GM06990 (cell line): Measurements from ENCODE around the gene CAMTA1.
"Not testable (repeated sequence)": the region's sequence is repeated elsewhere in the genome, so short reads cannot be mapped to it uniquely, and the experiment has no call there.

Experiments
- DNase-seq: peaks from one replicate; pipeline ENCODE4 v3.0.0-alpha.2; 2011; ENCODE audit not compliant: insufficient read length; ENCODE audit errors: extremely low read depth
- H3K27me3 ChIP-seq: replicated peaks from 2 replicates; pipeline ENCODE4 v1.6.0; 2011; ENCODE audit warnings: low read length; ENCODE audit not compliant: control insufficient read depth, insufficient read depth
- H3K36me3 ChIP-seq: 2 replicates; pipeline ENCODE4 v1.5.1; 2011; ENCODE audit warnings: low read length; ENCODE audit not compliant: control insufficient read depth, insufficient read depth
- H3K4me3 ChIP-seq: replicated peaks from 2 replicates; pipeline ENCODE4 v1.5.1; 2011; ENCODE audit warnings: low read depth, mild to moderate bottlenecking, control low read depth, low read length
- CTCF ChIP-seq: IDR thresholded peaks from 2 replicates; pipeline ENCODE4 v1.5.1; 2011; ENCODE audit warnings: low read length, control low read depth, mild to moderate bottlenecking, inconsistent platforms; ENCODE audit not compliant: insufficient read depth, poor library complexity, severe bottlenecking

The CAMTA1 gene, protein sequence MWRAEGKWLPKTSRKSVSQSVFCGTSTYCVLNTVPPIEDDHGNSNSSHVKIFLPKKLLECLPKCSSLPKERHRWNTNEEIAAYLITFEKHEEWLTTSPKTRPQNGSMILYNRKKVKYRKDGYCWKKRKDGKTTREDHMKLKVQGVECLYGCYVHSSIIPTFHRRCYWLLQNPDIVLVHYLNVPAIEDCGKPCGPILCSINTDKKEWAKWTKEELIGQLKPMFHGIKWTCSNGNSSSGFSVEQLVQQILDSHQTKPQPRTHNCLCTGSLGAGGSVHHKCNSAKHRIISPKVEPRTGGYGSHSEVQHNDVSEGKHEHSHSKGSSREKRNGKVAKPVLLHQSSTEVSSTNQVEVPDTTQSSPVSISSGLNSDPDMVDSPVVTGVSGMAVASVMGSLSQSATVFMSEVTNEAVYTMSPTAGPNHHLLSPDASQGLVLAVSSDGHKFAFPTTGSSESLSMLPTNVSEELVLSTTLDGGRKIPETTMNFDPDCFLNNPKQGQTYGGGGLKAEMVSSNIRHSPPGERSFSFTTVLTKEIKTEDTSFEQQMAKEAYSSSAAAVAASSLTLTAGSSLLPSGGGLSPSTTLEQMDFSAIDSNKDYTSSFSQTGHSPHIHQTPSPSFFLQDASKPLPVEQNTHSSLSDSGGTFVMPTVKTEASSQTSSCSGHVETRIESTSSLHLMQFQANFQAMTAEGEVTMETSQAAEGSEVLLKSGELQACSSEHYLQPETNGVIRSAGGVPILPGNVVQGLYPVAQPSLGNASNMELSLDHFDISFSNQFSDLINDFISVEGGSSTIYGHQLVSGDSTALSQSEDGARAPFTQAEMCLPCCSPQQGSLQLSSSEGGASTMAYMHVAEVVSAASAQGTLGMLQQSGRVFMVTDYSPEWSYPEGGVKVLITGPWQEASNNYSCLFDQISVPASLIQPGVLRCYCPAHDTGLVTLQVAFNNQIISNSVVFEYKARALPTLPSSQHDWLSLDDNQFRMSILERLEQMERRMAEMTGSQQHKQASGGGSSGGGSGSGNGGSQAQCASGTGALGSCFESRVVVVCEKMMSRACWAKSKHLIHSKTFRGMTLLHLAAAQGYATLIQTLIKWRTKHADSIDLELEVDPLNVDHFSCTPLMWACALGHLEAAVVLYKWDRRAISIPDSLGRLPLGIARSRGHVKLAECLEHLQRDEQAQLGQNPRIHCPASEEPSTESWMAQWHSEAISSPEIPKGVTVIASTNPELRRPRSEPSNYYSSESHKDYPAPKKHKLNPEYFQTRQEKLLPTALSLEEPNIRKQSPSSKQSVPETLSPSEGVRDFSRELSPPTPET (N-terminal part only)

GRCh38 chr1:6785318-6785727, at the start of gene CAMTA1:
CAMTA1 (plus strand) TSS chr1:6785454; CDS start chr1:6785531, 77 bp downstream.
- DNase-seq = no peak
- TF ChIP-seq CTCF = no peak

DNA sequence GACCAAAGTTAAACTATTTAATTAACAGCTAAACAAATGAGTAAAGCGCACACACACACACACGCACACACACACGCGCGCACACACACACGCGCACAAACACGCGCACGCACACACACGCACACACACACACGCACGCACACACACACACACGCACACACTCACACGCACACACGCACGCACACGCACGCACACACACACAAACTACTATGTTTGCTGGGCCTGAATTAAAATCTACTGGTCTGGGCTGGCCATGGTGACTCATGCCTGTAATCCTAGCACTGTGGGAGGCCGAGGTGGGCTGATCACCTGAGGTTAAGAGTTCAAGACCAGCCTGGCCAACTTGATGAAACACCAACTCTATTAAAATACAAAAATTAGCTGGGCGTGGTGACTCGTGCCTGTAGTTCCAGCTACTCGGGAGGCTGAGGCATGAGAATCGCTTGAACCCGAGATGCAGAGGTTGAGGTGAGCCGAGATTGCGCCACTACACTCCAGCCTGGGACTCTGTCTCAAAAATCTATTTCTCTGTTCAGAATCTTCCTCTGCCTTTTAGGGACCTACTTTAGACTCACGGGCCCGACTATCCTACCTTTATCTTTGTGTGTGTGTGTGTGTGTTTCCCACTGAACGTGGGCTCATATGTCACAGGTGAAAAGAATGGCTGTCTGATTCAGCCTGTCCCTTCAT, 46.1 kb upstream of the CAMTA1 start:
- Histone ChIP-seq H3K27me3 (no peaks in the 10 kb centered on the region), H3K4me3 (no peak overlapping the region), H3K36me3 (no peaks in the 10 kb centered on the region)
- DNase-seq = no peak
- TF ChIP-seq CTCF = no peak

More at GRCh38 chr1:6785318-6785727, at the start of gene CAMTA1:
- no peaks in the 10 kb centered on the region for H3K36me3 ChIP-seq
- no peaks in the 10 kb centered on the region for H3K27me3 ChIP-seq
- H3K4me3 ChIP-seq = peak within 1 kb of the TSS; percentile 88

- H3K36me3 ChIP-seq, H3K27me3 ChIP-seq, DNase-seq, H3K4me3 ChIP-seq: not testable (repeated sequence)
Measured at GRCh38 chr1:6742676-6743188, 42.5 kb upstream of the CAMTA1 start.

DNA sequence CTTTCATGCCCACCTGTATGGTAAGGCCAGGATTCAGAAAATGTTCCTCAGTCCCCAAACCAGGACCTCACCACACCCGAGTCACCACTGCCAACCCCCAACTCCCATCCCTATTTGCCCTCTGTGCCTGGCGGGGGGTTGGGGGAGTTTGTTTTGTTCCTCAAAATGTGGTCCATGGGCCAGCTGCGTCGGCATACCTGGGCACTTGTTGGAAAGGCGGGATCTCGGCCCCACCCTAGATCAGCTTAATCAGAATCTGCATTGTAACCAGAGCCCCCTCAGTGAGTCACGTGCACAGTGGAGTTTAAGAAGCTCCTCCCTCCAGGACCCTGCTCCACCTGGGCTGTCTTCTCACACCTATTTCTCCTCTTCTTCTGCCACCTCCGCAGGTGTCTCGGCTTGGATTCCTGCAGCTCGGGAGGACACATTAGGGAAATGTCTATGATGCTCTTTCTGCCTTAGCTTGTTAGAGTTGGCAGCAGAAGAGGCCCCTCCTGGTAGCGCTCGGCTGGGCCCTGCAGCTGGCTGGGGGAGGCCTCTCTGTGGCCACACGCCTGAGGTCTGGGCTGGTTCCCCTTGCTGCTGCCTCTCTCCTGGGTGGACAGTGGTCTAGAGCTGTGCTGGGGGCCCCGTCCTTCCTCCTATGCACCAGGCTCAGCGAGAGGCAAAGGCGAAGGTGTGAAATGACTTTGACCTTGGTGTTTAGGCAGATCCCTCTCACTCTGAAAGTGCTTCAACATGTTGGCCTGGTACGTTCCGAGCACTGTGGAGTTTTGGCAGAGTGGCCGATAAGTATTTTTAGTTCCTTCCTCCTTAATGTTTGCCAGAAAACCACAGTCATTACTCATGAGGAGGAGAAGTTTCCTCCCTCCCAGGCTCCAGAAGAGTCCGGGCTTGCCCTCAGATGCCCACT, 41.8 kb upstream of the CAMTA1 start:
- peak; percentile 56 for DNase-seq
- Histone ChIP-seq H3K36me3 (no peaks in the 10 kb centered on the region), H3K4me3 (no peak overlapping the region), H3K27me3 (no peaks in the 10 kb centered on the region)
- no peak for TF ChIP-seq CTCF

DNA sequence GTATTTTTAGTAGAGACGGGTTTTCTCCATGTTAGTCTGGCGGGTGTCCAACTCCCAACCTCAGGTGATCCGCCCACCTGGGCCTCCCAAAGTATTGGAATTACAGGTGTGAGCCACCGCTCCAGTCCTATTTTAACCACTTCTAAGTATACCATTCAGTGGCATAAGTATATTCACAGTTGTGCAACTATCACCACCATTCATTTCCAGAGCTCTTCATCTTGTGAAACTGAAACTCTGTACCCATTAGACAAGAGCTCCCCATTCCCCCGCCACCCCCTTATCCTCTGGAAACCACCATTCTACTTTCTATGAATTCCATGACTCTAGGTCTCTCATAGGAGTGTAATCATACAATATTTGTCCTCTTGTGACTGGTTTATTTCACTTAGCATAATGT, 40.2 kb upstream of the CAMTA1 start:
- no peak for TF ChIP-seq CTCF
- no peaks in the 10 kb centered on the region for H3K36me3 ChIP-seq
- DNase-seq = peak; percentile 50
- H3K4me3 ChIP-seq = no peak overlapping the region
- no peaks in the 10 kb centered on the region for H3K27me3 ChIP-seq
